ENCODE measurements around the gene EXOC3L2.

GRCh38 chr19:45264781-45265317, 19.6 kb upstream of the EXOC3L2 start:
- TF ChIP-seq GATA2 (IDR thresholded peaks at IDR 0.05; ENCODE audit: low read depth, low read length) (no peak), GATA3 (IDR thresholded peaks at IDR 0.05; ENCODE audit: low read depth, low read length) (no peak)
